CD4-positive, alpha-beta memory T cell (primary cell): ENCODE data around the gene LPCAT1. TPM values are rescaled to one million over a fixed set of nuclear protein-coding genes. Genes with fewer than 3 reads are reported as not detected.

Experiments used
- CTCF ChIA-PET: fragments of 350-600 bp; sonication (Branson Sonifier 250); formaldehyde crosslinking; loops from one replicate; lab custom pipeline; 2021; ENCODE audit warnings: inconsistent platforms; ENCODE audit not compliant: partially characterized antibody; lab: Charles Lee
- POLR2A ChIA-PET: fragments of 350-600 bp; sonication (Branson Sonifier 250); formaldehyde crosslinking; loops from one replicate; lab custom pipeline; 2021; ENCODE audit not compliant: partially characterized antibody; lab: Charles Lee
- DNase-seq, 5 donors: peaks; one replicate each; pipeline versions ENCODE4 v3.0.0 to v3.0.0-alpha.2; 2020 to 2022; ENCODE audit warnings: mixed read lengths in 1 of 5
- H3K27ac ChIP-seq: one replicate; pipeline ENCODE4 v1.7.0; 2013; ENCODE audit warnings: low read depth, low read length
- H3K27me3 ChIP-seq: 2 replicates; pipeline ENCODE4 v1.7.0; 2013; ENCODE audit warnings: mild to moderate bottlenecking, low read length, moderate library complexity; ENCODE audit not compliant: insufficient read depth
- H3K36me3 ChIP-seq: 2 replicates; pipeline ENCODE4 v1.7.0; 2013; ENCODE audit warnings: mild to moderate bottlenecking, low read length, moderate library complexity; ENCODE audit not compliant: insufficient read depth
- H3K4me1 ChIP-seq: 2 replicates; pipeline ENCODE4 v1.7.0; 2013; ENCODE audit warnings: mild to moderate bottlenecking, low read length, moderate library complexity; ENCODE audit not compliant: insufficient read depth
- H3K4me3 ChIP-seq, 2 donors: one replicate each; pipeline ENCODE4 v1.7.0; 2013; ENCODE audit warnings: low read length in 2 of 2, mild to moderate bottlenecking in 1 of 2
- H3K9me3 ChIP-seq, 2 donors: one replicate each; pipeline ENCODE4 v1.7.0; 2013; ENCODE audit warnings: low read length in 2 of 2, control low read depth in 1 of 2; ENCODE audit not compliant: control insufficient read depth in 1 of 2
- H3K27ac Mint-ChIP-seq, 7 donors: one replicate each; pipeline ENCODE4 v1.8.0; 2020 to 2021; ENCODE audit warnings: mixed read lengths in 7 of 7, mild to moderate bottlenecking in 6 of 7, inconsistent platforms in 3 of 7, moderate library complexity in 3 of 7
- H3K27me3 Mint-ChIP-seq, 2 donors: one replicate each; pipeline ENCODE4 v1.8.0; 2020 to 2021; ENCODE audit warnings: mixed read lengths in 2 of 2
- H3K36me3 Mint-ChIP-seq, 2 donors: one replicate each; pipeline ENCODE4 v1.8.0; 2020 to 2021; ENCODE audit warnings: mixed read lengths in 2 of 2, inconsistent platforms in 1 of 2, mild to moderate bottlenecking in 1 of 2
- H3K4me1 Mint-ChIP-seq, 4 donors: one replicate each; pipeline ENCODE4 v1.8.0; 2020 to 2021; ENCODE audit warnings: mixed read lengths in 4 of 4, mild to moderate bottlenecking in 1 of 4
- H3K4me3 Mint-ChIP-seq, 8 donors: one replicate each; pipeline ENCODE4 v1.8.0; 2020 to 2021; ENCODE audit warnings: mixed read lengths in 8 of 8, mild to moderate bottlenecking in 7 of 8, moderate library complexity in 6 of 8, inconsistent platforms in 3 of 8
- H3K9me3 Mint-ChIP-seq, 8 donors: one replicate each; pipeline ENCODE4 v1.8.0; 2020 to 2021; ENCODE audit warnings: mixed read lengths in 8 of 8, mild to moderate bottlenecking in 5 of 8, inconsistent platforms in 3 of 8, moderate library complexity in 1 of 8
- intact Hi-C: fragments of 100-400 bp; cut with micrococcal nuclease; formaldehyde crosslinking; loops from one replicate; pipeline ENCODE4 v1.15.1; 2023
- polyA plus RNA-seq, 2 donors: library from polyadenylated mRNA; unstranded; fragments of 300-500 nt; fragmentation: Illumina TruSeq; gene quantifications; one replicate each; pipeline ENCODE4 v1.2.3, GENCODE V29; 2021
- total RNA-seq, 2 experiments: library from RNA; stranded (reverse); gene quantifications; one replicate each; pipeline ENCODE4 v1.2.3, GENCODE V29; 2021

Gene LPCAT1
- total and polyA plus RNA-seq, 4 experiments from 2014 or later: 9.0 to 63.6 (median 47.5) TPM

DNA sequence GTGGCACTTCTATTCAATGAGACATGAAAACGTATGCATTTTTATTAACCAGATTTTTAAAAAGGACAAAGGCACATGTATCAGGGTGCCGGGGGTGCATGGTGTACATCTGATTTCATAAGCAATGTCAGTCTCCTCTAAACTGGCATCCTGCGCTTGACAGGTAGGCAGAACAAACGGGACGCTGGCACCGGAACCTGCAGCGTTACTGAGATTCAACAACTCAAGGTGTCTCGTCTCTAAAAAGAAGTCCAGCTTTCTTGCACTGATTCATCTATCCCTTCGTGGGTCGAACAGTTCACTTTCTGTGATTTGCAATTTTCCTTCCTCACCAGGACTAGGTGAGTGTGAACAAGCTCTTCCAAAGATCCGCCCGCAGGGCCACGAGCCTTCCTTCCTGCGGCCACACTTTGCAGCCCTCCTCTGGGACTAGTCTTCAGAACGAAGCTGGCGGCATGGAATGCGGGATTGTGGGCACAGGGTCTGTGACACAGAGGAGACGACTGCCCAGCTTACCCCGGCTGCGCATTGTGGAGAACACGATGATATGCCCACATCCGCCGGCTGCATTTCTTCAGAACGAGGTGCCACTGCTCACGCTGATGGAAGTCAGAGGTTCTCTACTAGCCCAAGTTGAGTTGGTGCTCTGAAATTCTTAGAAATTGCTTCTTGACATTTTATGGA is 85.7 kb downstream of the LPCAT1 start:
- H3K4me1 Mint-ChIP-seq: no peaks in the 10 kb centered on the region
- no peaks in the 10 kb centered on the region for H3K36me3 ChIP-seq
- H3K9me3 ChIP-seq: no peaks in the 10 kb centered on the region
- ChIA-PET POLR2A (no interaction called here), CTCF (no interaction called here)
- intact Hi-C loops: no loop called here
- H3K9me3 Mint-ChIP-seq: peaks cover 5 to 16% (median 7%) of the 10 kb centered on the region in 8 donors
- H3K4me3 ChIP-seq: no peak overlapping the region
- peaks cover 11 to 15% of the 10 kb centered on the region in 2 donors for H3K27me3 Mint-ChIP-seq
- no peak overlapping the region for H3K27ac ChIP-seq
- H3K27ac Mint-ChIP-seq: no peak overlapping the region
- no peaks in the 10 kb centered on the region for H3K27me3 ChIP-seq
- H3K36me3 Mint-ChIP-seq: no peaks in the 10 kb centered on the region
- H3K4me1 ChIP-seq: no peaks in the 10 kb centered on the region
- DNase-seq: no peak
- no peak overlapping the region for H3K4me3 Mint-ChIP-seq

DNA sequence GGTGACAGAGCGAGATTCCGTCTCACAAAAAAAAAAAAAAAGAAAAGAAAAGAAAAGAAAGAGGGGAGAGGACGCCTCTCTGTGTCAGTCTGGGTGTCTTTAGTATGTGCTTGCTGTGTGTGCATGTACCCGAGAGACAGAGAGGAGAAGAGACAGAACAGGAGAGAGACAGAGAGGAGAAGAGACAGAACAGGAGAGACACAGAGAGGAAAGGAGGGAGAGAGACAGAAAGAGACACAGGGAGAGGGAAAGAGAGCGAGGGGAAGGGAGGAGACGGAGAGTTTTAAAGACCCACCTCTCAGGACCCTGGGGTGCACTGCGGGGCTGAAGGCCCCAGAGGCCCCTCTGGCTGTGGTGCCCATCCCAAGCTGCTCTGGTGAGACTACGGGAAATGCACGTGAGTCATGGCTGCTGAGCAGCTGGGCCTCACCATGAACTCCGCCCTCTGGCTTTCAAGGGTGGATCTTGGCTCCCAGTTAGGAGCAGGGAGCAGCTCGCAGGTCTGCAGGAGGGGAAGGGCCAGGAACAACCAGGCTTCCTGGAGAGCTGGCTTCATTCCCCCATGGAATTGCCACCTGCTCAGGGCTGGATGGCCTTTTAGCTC is 86.4 kb downstream of the LPCAT1 start:
- H3K4me3 ChIP-seq: no peak overlapping the region
- Mint-ChIP-seq H3K36me3 (no peaks in the 10 kb centered on the region), H3K27ac (no peak overlapping the region), H3K4me3 (no peak overlapping the region), H3K9me3 (peaks cover 5 to 15% (median 7%) of the 10 kb centered on the region in 8 donors), H3K4me1 (no peaks in the 10 kb centered on the region), H3K27me3 (peaks cover 8 to 13% of the 10 kb centered on the region in 2 donors)
- no peaks in the 10 kb centered on the region for H3K36me3 ChIP-seq
- CTCF ChIA-PET: no interaction called here
- no peaks in the 10 kb centered on the region for H3K4me1 ChIP-seq
- intact Hi-C loops: no loop called here
- no peak overlapping the region for H3K27ac ChIP-seq
- no peaks in the 10 kb centered on the region for H3K27me3 ChIP-seq
- POLR2A ChIA-PET: no interaction called here
- DNase-seq: no peak
- no peaks in the 10 kb centered on the region for H3K9me3 ChIP-seq

GRCh38 chr5:1436681-1437080 is 87.1 kb downstream of the LPCAT1 start:
- no peak overlapping the region for H3K4me3 ChIP-seq
- H3K27me3 ChIP-seq: no peaks in the 10 kb centered on the region
- ChIA-PET POLR2A (no interaction called here), CTCF (no interaction called here)
- no peaks in the 10 kb centered on the region for H3K9me3 ChIP-seq
- H3K27ac ChIP-seq: no peak overlapping the region
- Mint-ChIP-seq H3K27ac (no peak overlapping the region), H3K4me1 (no peaks in the 10 kb centered on the region), H3K36me3 (no peaks in the 10 kb centered on the region), H3K9me3 (peaks cover 5 to 15% (median 7%) of the 10 kb centered on the region in 8 donors), H3K27me3 (peaks cover 8 to 13% of the 10 kb centered on the region in 2 donors), H3K4me3 (no peak overlapping the region)
- intact Hi-C loops: no loop called here
- no peak for DNase-seq
- no peaks in the 10 kb centered on the region for H3K36me3 ChIP-seq
- no peaks in the 10 kb centered on the region for H3K4me1 ChIP-seq

DNA sequence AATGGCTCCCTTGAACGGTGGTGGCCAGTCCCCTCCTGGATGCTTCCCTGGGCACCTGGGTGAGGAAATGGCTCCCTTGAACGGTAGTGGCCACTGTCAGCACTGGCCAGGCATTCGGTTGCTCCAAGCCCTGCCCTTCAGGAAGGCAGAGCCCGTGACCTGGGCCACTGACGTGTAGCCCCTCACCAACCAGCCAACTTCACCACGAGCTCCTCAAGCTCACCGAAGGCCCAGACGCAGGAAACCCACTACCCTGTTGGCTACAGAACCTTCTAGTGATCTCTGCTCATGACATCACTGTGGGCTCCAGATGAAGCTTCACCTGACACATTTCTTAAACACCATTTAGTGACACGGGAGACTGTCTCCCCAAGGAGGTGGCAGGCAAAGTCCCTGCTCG is 87.7 kb downstream of the LPCAT1 start:
- no peak overlapping the region for H3K27ac ChIP-seq
- Mint-ChIP-seq H3K36me3 (no peaks in the 10 kb centered on the region), H3K4me3 (no peak overlapping the region), H3K27me3 (peaks cover 8 to 13% of the 10 kb centered on the region in 2 donors), H3K27ac (no peak overlapping the region), H3K4me1 (no peaks in the 10 kb centered on the region), H3K9me3 (peaks cover 5 to 15% (median 7%) of the 10 kb centered on the region in 8 donors)
- intact Hi-C loops: no loop called here
- H3K4me3 ChIP-seq: no peak overlapping the region
- no peaks in the 10 kb centered on the region for H3K4me1 ChIP-seq
- POLR2A ChIA-PET: no interaction called here
- H3K36me3 ChIP-seq: no peaks in the 10 kb centered on the region
- no peak for DNase-seq
- CTCF ChIA-PET: no interaction called here
- no peaks in the 10 kb centered on the region for H3K9me3 ChIP-seq
- H3K27me3 ChIP-seq: no peaks in the 10 kb centered on the region

GRCh38 chr5:1435369-1435768 is 88.4 kb downstream of the LPCAT1 start:
- H3K4me3 Mint-ChIP-seq: no peak overlapping the region
- H3K36me3 Mint-ChIP-seq: no peaks in the 10 kb centered on the region
- peaks cover 5 to 14% (median 9%) of the 10 kb centered on the region in 8 donors for H3K9me3 Mint-ChIP-seq
- H3K27ac ChIP-seq: no peak overlapping the region
- peaks cover 8 to 13% of the 10 kb centered on the region in 2 donors for H3K27me3 Mint-ChIP-seq
- H3K27me3 ChIP-seq: no peaks in the 10 kb centered on the region
- no peaks in the 10 kb centered on the region for H3K9me3 ChIP-seq
- no peak overlapping the region for H3K27ac Mint-ChIP-seq
- intact Hi-C loops: no loop called here
- H3K4me1 ChIP-seq: no peaks in the 10 kb centered on the region
- H3K36me3 ChIP-seq: no peaks in the 10 kb centered on the region
- CTCF ChIA-PET: no interaction called here
- DNase-seq: no peak
- no peaks in the 10 kb centered on the region for H3K4me1 Mint-ChIP-seq
- POLR2A ChIA-PET: no interaction called here
- H3K4me3 ChIP-seq: no peak overlapping the region

DNA sequence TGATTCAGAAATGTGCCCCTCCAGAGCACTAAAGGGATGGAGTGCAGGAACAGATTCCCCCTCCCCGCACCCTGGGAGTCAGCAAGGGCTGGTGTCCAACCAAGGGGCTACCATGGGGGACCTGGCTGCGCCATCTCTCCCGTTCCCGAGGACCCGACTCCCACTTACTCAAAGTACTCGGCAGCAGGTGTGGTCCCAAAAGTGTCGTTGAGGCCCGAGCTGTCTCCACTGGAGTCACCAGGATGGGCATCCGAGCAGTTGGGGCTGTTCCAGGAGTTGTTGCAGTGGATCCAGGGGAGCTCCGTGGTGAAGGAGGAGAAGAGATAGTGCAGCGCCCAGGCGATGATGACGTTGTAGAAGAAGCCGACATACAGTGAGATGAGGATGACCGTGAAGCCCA is 91.5 kb downstream of the LPCAT1 start:
- H3K4me3 ChIP-seq: no peak overlapping the region
- intact Hi-C loops: no loop called here

DNA sequence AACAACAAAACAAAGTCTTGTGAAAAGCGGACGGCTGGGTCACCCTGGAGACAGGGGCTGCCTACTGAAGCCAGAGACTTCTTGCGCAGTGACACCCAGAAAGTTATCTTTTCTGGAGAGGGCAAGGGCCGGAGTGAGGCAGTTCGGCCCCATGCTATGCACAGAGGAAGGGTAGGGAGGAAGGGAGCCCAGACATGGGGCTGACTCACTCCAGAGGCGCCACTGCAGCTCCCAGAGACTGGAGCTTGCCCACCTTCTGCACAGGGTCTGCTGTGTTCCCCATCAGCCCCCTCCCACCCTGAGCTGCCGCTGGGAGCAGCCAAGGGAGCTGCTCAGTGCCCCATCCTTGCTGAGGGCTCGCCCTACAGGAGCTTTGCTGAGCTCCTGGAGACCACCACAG is 91.9 kb downstream of the LPCAT1 start:
- no peak for DNase-seq
- CTCF ChIA-PET: no interaction called here
- H3K27ac Mint-ChIP-seq: no peak overlapping the region
- no peaks in the 10 kb centered on the region for H3K4me1 ChIP-seq
- POLR2A ChIA-PET: no interaction called here
- H3K27ac ChIP-seq: no peak overlapping the region
- no peak overlapping the region for H3K4me3 Mint-ChIP-seq
- H3K9me3 ChIP-seq: peaks cover 0 to 10% of the 10 kb centered on the region in 2 donors
- H3K9me3 Mint-ChIP-seq: peaks cover 5 to 42% (median 35%) of the 10 kb centered on the region in 8 donors
- no peaks in the 10 kb centered on the region for H3K4me1 Mint-ChIP-seq
- H3K36me3 Mint-ChIP-seq: peaks cover 2 to 11% of the 10 kb centered on the region in 2 donors
- H3K27me3 ChIP-seq: no peaks in the 10 kb centered on the region
- intact Hi-C loops: no loop called here
- no peaks in the 10 kb centered on the region for H3K36me3 ChIP-seq
- peaks cover 7 to 8% of the 10 kb centered on the region in 2 donors for H3K27me3 Mint-ChIP-seq
- no peak overlapping the region for H3K4me3 ChIP-seq

More for the DNA sequence above, 91.5 kb downstream of the LPCAT1 start:
- no peaks in the 10 kb centered on the region for H3K27me3 ChIP-seq
- peaks cover 2 to 8% of the 10 kb centered on the region in 2 donors for H3K36me3 Mint-ChIP-seq
- H3K4me3 Mint-ChIP-seq: no peak overlapping the region
- H3K9me3 ChIP-seq: peaks cover 0 to 10% of the 10 kb centered on the region in 2 donors
- no peaks in the 10 kb centered on the region for H3K4me1 ChIP-seq
- no peak for DNase-seq
- H3K9me3 Mint-ChIP-seq: peaks cover 5 to 38% (median 31%) of the 10 kb centered on the region in 8 donors
- CTCF ChIA-PET: no interaction called here
- H3K27ac ChIP-seq: no peak overlapping the region
- H3K27ac Mint-ChIP-seq: no peak overlapping the region
- no peaks in the 10 kb centered on the region for H3K4me1 Mint-ChIP-seq
- POLR2A ChIA-PET: no interaction called here
- peaks cover 7 to 9% of the 10 kb centered on the region in 2 donors for H3K27me3 Mint-ChIP-seq
- H3K36me3 ChIP-seq: no peaks in the 10 kb centered on the region
